ENCODE results near the gene CAPN2.
"Not testable (repeated sequence)": the region's sequence is repeated elsewhere in the genome, so short reads cannot be mapped to it uniquely, and the experiment has no call there.

The CAPN2 gene

GRCh38 chr1:223717123-223717522 is 4.8 kb downstream of the CAPN2 start:
- DNase-seq: no peak

DNA sequence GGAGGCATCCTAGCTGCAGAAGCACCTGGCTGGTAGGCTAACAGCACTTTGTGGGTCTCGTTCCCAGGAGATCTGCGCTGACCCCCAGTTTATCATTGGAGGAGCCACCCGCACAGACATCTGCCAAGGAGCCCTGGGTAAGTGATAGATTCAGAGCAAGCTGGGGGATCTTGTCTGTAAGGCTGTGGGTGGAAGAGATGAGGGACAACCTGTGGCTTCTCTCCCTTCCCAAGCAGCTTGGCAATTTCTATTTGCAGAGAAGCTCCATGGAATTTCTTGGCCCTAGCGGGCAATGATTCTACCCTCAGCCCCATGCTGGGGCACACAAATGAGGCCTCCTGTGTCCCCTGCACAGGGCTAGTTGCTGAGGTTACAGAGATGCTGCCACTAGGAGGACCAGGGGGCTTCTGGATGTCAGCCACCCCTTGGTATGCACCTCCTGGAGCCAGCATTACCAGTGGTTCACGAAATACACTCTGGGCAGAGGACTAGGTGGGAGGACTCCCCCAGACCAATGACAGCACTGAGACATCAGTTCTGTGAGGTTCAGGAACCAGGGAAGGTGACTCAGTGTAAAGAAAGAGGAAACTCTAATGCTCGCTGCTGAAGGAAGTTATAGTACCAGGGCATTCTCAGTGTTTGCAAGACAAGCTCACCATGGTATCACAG is 5.5 kb downstream of the CAPN2 start:
- DNase-seq: peak; percentile 42 to 45

DNA sequence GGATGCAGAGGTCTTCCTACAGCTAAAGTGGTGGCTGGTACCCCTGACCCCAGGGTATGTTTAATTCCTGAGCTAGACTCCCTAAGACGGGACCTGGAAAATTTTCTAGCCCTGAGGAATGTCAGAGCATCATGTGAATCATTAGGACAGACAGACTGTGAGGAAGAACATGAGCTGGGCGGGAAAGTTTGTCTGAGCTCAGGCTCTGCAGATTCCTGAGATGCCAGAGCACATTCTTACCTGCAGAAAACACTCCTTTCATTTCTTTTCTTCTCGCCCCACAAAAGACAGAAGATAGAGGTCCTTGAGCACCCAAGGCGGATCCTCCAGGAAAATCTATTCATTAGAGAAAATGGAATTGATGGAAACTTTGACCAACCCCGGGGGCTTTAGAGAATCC is 6.5 kb downstream of the CAPN2 start:
- no peak for DNase-seq

DNA sequence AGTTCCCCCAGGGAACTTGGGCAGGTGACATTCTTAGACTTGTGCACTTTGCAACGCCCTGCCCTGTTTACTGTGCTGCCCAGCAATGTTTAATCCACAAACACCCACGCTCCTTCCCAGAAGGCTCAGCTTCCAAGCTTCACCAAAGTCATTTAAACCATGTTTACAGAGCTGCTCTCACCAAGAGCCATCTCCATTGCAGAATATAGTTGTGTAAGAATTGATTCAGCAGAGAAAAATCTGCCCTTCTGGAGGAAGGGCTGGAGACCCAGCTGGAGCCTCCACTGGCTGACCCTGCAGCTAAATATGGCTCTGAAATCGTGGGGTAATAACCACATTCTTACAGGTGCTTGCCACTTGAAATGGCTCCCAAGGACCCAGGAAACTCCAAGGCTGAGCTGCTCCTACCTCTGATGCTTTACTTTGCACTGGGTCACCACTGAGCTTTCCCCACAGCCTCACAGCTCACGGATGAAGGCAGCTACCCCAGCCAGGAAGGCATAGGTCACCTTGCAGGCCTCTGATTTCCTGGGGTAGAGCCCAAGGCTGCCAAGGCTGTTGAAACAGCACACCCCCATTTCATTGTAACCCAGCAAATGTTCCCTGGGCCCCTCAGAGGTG is 8.7 kb downstream of the CAPN2 start:
- no peak for DNase-seq

DNA sequence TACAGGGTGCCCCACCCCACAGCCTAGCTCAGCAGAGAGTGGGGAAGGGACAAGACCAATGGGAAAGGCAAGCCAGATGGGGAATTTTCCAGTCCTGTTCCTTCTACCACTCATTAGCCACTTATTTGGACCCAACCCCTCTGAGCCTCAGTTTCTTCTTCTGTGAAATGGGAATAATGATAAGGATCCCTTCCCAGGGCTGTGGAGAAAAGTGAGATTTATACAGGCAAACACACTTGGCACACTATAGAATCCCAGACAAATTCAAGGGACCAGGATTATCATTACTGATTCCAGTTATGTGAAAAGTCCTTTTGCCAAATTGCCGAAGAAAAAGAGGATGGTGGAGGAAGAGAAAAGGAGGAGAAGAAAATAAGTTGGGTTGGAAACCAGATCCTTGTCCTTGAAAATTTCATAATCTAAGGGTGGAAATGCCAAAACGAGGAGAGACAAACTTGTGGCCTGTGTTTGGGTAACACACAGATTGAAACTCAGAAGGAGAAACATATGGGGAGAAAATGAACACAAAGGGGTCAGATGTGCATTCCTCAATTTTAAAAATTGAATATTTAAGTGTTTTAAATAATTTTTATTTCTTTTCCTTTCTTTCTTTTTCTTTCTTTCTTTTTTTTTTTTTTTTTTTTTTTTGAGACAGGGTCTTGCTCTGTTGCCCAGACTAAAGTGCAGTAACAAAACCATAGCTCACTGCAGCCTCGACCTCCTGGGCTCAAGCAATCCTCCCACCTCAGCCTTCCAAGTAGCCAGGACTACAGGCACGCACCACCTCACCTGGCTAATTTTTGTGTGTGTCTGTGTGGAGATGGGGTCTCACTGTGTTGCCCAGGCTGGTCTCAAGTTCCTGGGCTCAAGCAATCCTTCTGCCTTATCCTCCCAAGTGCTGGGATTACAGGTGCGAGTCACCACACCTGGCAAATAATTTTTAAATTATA is 9.6 kb downstream of the CAPN2 start:
- DNase-seq: no peak

- no peak for DNase-seq
These were observed 11.1 kb downstream of the CAPN2 start for GRCh38 chr1:223723351-223723904.

- DNase-seq: no peak
These were observed 12.0 kb downstream of the CAPN2 start for GRCh38 chr1:223724376-223724775.

- DNase-seq: no peak
These were observed 13.2 kb downstream of the CAPN2 start for GRCh38 chr1:223725578-223725977.

- peak; percentile 88 to 90 for DNase-seq
These were observed 14.2 kb downstream of the CAPN2 start for GRCh38 chr1:223726380-223727001.

DNA sequence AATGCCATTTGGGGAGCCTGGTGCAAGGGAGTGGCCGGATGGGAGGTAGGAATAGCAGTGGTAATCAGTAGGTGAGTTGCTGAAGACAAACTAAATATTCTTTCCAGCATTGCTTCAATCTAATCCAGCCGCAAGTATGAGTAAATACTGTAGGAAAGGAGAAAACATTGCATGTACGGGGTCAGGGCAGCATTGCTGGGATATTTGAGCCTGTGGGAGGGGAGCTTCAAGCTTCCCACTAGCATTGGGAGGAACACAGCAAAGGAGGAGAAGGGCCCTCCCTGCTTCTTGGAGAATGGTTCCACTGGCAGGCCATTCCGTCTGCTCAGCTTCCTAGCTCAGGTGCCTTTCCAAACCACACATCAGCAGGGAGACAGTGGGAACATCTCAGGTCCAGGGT is 15.2 kb downstream of the CAPN2 start:
- no peak for DNase-seq

DNA sequence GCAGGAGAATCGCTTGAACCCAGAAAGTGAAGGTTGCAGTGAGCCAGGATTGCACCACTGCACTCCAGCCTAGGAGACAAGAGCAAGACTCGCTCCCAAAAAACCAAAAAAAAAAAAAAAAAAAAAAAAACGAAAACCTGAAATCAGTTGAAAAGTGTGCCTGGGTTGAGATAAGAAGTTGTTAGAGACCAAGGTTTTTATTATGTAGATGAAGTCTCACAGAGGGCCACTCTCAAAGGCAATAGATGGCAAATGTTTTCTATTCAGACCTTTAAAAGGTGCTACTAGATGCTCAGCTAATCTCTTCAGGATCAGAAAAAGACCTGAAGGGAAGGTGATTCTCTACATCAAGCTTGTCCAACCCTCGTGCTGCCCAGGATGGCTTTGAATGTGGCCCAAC is 17.6 kb downstream of the CAPN2 start:
- no peak for DNase-seq

GRCh38 chr1:223730479-223731132 is 18.3 kb downstream of the CAPN2 start:
- DNase-seq: no peak

DNA sequence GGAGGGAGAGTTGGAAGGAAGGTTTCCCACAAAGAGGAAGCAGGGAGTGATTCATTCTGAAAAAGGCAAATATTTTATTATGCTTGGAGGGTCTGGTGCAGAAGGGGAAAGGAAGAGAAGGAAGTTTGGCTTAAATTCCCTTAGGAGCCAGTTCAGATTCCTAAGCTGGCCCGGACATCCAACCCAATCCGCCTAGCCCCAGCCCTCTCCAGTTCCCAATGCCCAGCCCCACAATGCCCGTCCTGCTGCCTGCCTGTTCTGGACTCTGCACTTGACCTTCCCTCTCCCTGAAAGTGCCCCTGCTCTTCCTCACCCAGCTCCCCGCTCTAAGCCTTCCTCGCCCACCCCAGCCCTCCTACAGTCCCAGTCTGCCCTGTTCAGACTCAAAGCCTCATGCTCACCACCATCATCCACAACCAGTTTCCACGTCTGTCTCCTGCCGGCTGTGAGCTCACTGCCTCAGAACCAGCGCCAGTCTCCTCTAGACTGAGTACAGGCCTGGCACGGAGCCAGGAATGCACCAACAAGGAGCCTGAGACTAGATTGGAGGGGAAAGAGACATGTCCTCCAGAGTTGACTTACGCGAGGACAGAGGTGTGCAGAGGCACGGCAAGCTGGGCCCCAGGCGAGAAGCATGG is 18.9 kb downstream of the CAPN2 start:
- no peak for DNase-seq

GRCh38 chr1:223732993-223733798 is 20.9 kb downstream of the CAPN2 start:
- no peak for DNase-seq

DNA sequence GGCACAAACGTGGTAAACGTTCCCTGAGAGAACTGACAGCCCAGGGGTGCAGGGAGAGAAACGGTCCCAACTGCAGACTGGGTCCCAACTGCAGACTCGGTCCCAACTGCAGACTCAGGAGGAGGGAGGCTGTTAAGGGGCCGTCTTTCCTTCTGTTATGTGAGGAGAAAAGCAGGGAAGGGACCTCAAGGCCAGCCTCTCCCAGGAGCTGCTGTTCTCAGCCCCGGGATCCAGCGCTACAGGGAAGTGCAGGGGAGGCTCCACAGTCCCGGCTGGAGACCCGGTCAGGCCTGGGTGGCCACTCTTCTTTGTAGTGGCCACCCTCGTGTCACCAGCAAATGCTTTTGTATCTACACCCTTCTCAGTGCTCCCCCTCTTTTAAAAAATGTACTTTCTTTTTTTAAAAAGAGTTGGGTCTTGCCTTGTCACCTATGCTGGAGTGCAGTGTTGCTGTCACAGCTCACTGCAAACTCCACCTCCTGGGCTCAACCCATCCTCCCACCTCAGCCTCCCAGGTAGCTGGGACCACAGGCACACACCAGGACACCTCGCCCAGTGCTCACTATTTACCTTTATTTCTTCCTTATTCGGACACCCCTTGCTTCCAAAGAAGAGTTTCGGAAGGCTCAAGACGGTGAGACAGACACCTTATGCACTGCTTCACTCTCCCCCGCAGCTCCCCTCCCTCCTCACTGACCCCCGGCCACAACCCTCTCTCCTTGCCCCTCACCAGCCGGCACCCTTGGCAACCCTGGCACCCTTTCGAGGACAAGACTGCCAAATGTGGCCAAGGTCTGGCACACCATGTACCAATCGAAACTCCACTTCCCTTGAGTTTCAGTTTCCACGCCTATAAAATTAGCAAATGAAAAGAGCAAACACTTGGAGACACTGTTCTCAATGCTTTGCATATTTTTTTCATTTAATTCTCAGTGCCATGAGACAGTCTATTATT is 21.8 kb downstream of the CAPN2 start:
- DNase-seq: no peak

DNA sequence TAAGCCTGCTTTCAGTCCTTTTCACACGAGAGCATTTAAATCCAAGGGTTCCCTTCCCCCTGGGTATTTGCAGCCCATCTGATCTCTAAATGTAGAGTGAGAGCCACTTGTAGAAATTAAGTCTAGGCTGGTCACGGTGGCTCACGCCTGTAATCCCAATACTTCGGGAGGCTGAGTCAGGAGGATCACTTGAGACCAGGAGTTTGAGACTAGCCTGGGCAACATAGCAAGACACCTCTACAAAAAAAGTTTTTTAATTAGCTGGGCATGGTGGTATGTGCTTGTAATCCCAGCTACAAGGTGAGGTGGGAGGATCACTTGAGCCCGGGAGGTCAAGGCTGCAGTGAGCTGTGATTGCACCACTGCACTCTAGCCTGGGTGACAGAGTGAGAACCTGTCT is 24.3 kb downstream of the CAPN2 start:
- not testable (repeated sequence) for DNase-seq

DNA sequence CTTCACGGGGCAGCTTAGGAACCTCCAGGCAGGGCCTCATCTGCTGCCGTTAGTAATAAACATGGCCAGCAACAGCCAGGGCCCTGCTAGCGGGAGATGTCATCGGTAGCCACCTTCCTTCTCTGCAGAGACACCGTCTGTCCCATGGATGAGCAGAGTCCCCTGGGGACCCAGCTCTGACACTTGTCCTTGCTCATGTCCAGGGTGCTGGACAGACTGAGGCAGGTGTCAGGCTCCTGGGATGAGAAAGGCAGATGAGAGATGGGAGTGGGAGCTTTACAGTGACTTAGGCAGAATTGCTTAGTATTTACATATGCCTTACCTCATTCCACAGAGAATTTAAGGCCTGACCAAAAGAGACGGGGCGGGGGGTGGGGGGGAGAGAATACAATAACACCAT is 25.0 kb downstream of the CAPN2 start:
- no peak for DNase-seq

- no peak for DNase-seq
These were observed 26.4 kb downstream of the CAPN2 start for GRCh38 chr1:223738465-223739365.
